ENCODE data around the gene RMND1.

RMND1 gene

DNA sequence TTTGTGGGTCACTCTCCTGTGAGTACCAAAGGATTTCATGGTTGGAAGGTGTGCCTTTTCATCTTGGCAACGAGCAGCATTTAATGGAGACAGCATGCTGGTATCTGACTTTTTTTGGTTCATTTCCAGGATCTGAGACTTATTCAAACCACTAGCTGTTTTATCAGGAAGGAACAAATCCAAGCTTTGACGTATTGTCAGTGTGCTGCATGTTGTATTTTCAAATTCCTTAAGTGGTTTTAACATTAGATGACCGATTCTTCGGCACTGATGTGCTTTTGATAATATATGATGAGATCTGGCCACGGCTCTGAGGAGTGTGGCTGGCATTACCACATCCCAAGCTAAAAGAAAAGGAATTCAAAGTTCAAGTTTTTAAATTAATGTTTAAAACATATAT, 6.4 kb downstream of the RMND1 start:
- in situ Hi-C loops (cut with MboI; ENCODE audit: low pct_unique_long_range_greater_than_20kb, low sequenced_read_pairs, unreplicated experiment) = no loop called here
- no peak for DNase-seq (ENCODE audit: low spot score)
- no peak for TF ChIP-seq CTCF (IDR thresholded peaks at IDR 0.05; ENCODE audit: extremely low read depth, insufficient read depth, missing control alignments)

DNA sequence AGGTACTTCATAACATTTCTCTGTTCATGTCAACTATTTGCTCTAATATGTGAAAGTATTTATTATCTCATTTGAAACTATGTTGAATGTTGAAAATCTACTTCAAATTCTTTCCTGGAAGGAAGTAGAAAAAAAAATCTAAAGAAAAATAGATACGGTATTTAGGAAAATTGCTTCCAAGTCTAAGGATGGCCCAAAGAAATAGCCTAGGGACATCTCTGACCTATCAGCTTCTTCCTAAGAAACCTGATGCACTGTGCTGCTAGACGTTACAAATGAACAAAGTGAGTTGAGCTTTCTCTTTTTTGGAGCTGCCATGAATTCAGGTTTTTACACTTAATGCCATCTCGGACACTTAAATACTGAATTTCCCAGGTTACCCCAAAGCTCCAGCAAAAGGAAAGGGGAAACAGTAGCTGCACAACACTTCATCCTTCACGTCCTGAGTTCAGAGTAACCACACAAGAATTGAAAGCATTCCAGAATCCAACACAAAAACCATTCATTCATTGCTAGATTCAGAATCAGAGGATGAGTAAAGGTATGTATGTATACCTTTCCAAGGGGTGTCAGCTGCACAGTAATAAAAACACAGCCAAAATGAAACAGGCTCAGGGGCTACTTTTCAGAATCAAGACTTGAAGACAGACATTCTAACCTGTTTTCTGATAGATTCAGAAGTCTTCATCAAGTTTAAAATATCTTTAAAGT, 7.9 kb downstream of the RMND1 start:
- in situ Hi-C loops (cut with MboI; ENCODE audit: low pct_unique_long_range_greater_than_20kb, low sequenced_read_pairs, unreplicated experiment) = no loop called here
- DNase-seq (ENCODE audit: low spot score) = no peak
- no peak for TF ChIP-seq CTCF (IDR thresholded peaks at IDR 0.05; ENCODE audit: extremely low read depth, insufficient read depth, missing control alignments)

- in situ Hi-C loops (cut with MboI; ENCODE audit: low pct_unique_long_range_greater_than_20kb, low sequenced_read_pairs, unreplicated experiment) = no loop called here
- no peak for TF ChIP-seq CTCF (IDR thresholded peaks at IDR 0.05; ENCODE audit: extremely low read depth, insufficient read depth, missing control alignments)
- no peak for DNase-seq (ENCODE audit: low spot score)
These were observed 8.5 kb downstream of the RMND1 start for GRCh38 chr6:151443454-151443853.

GRCh38 chr6:151442371-151442770, 9.6 kb downstream of the RMND1 start:
- TF ChIP-seq CTCF (IDR thresholded peaks at IDR 0.05; ENCODE audit: extremely low read depth, insufficient read depth, missing control alignments) = no peak
- in situ Hi-C loops (cut with MboI; ENCODE audit: low pct_unique_long_range_greater_than_20kb, low sequenced_read_pairs, unreplicated experiment) = no loop called here
- no peak for DNase-seq (ENCODE audit: low spot score)

DNA sequence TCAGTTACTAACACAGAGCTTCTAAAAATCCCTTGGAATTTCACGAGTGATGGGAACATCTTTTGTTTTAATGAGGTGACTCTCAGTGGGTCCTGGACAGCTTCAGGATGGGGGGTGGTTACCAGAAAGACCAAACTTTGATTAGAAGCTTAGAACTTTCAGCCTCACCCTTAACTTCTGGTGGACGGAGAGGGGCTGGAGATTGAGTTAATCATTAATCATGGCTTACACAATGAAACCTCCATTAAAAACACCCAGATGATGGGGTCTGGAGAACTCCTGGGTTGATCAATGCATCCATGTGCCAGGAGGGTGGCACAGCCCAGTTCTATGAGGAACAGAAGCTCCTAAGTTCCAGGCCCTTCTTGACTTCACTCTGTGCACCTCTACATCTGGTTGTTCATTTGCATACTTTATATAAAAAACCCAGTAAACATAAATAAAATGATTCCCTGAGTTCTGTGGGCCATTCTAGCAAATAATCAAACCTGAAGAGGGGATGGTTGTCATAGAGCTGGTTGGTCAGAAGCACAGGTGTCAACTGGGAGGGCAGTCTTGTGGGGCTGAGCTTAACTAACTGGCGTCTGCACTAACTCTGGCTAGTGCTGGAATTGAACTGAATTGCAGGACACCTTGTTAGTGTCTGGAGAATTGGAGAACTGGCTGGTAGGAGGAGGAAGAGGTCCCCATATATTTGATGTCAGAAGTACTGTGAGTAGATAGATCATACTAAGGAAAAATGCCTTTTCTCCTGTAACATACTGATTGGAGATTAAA, 10.3 kb downstream of the RMND1 start:
- in situ Hi-C loops (cut with MboI; ENCODE audit: low pct_unique_long_range_greater_than_20kb, low sequenced_read_pairs, unreplicated experiment) = no loop called here
- TF ChIP-seq CTCF (IDR thresholded peaks at IDR 0.05; ENCODE audit: extremely low read depth, insufficient read depth, missing control alignments) = no peak
- DNase-seq (ENCODE audit: low spot score) = no peak

GRCh38 chr6:151440930-151441329, 11.0 kb downstream of the RMND1 start:
- in situ Hi-C loops (cut with MboI; ENCODE audit: low pct_unique_long_range_greater_than_20kb, low sequenced_read_pairs, unreplicated experiment) = no loop called here

More at GRCh38 chr6:151440930-151441329, 11.0 kb downstream of the RMND1 start:
- TF ChIP-seq CTCF (IDR thresholded peaks at IDR 0.05; ENCODE audit: extremely low read depth, insufficient read depth, missing control alignments) = peak; percentile 50
- DNase-seq (ENCODE audit: low spot score) = peak; percentile 30

Data from GM13977 (cell line).